Neuronal stem cell (in vitro differentiated cells): Measurements from ENCODE around the gene VAPB.

Source experiments
- DNase-seq: peaks from one replicate; pipeline ENCODE4 v3.0.0-alpha.2; 2013; ENCODE audit warnings: low spot score
- H2AFZ ChIP-seq: one replicate; pipeline ENCODE4 v1.6.1; 2013; ENCODE audit warnings: mild to moderate bottlenecking, low read length, inconsistent platforms
- H2AK5ac ChIP-seq: 2 replicates; pipeline ENCODE4 v1.6.1; 2013; ENCODE audit warnings: low read depth, mild to moderate bottlenecking, inconsistent platforms, low read length, moderate library complexity, mixed read lengths
- H2BK120ac ChIP-seq: 2 replicates; pipeline ENCODE4 v1.6.1; 2013; ENCODE audit warnings: low read depth, mild to moderate bottlenecking, inconsistent platforms, low read length, moderate library complexity, mixed read lengths
- H2BK12ac ChIP-seq: one replicate; pipeline ENCODE4 v1.6.1; 2013; ENCODE audit warnings: low read length, inconsistent platforms
- H2BK15ac ChIP-seq: 2 replicates; pipeline ENCODE4 v1.6.1; 2013; ENCODE audit warnings: mild to moderate bottlenecking, low read length, inconsistent platforms, mixed read lengths
- H2BK5ac ChIP-seq: one replicate; pipeline ENCODE4 v1.6.1; 2013; ENCODE audit warnings: inconsistent platforms, mild to moderate bottlenecking, low read length, moderate library complexity
- H3K14ac ChIP-seq: one replicate; pipeline ENCODE4 v1.6.1; 2013; ENCODE audit warnings: low read length, inconsistent platforms
- H3K18ac ChIP-seq: 2 replicates; pipeline ENCODE4 v1.6.1; 2013; ENCODE audit warnings: low read length, inconsistent platforms
- H3K23ac ChIP-seq: 2 replicates; pipeline ENCODE4 v1.6.1; 2013; ENCODE audit warnings: low read depth, mild to moderate bottlenecking, mixed read lengths, low read length, inconsistent platforms; ENCODE audit not compliant: poor library complexity
- H3K27ac ChIP-seq: replicated peaks from 3 replicates; pipeline ENCODE4 v1.5.1; 2013; ENCODE audit warnings: low read length, inconsistent platforms
- H3K27me3 ChIP-seq, 3 experiments: 2 replicates each; pipeline ENCODE4 v1.6.1; 2013; ENCODE audit warnings: low read length in 3 of 3, mild to moderate bottlenecking in 2 of 3, inconsistent platforms in 1 of 3, low read depth in 1 of 3, mixed read lengths in 1 of 3, moderate library complexity in 1 of 3; ENCODE audit not compliant: control insufficient read depth in 3 of 3, insufficient read depth in 3 of 3
- H3K36me3 ChIP-seq, 2 donors: replicated peaks in 1 of 2; 2 replicates each; pipeline ENCODE4 v1.6.1; 2013; ENCODE audit warnings: low read length in 2 of 2; ENCODE audit not compliant: control insufficient read depth in 2 of 2, insufficient read depth in 2 of 2
- H3K4ac ChIP-seq: 2 replicates; pipeline ENCODE4 v1.6.1; 2013; ENCODE audit warnings: inconsistent platforms, mild to moderate bottlenecking, low read length, moderate library complexity
- H3K4me1 ChIP-seq, 2 donors: 1 replicate in 1 of 2; 2 replicates in 1 of 2; pipeline ENCODE4 v1.6.1; 2013; ENCODE audit warnings: low read length in 2 of 2, low read depth in 1 of 2; ENCODE audit not compliant: control insufficient read depth in 2 of 2, insufficient read depth in 1 of 2
- H3K4me2 ChIP-seq: one replicate; pipeline ENCODE4 v1.6.1; 2013; ENCODE audit warnings: mild to moderate bottlenecking, low read length, inconsistent platforms; ENCODE audit not compliant: insufficient read depth, poor library complexity, severe bottlenecking
- H3K4me3 ChIP-seq, 2 donors: 2 replicates each; pipeline ENCODE4 v1.5.1; 2013; ENCODE audit warnings: low read length in 2 of 2, mild to moderate bottlenecking in 2 of 2, inconsistent platforms in 1 of 2, moderate library complexity in 1 of 2
- H3K79me1 ChIP-seq: one replicate; pipeline ENCODE4 v1.6.1; 2013; ENCODE audit warnings: low read depth, mild to moderate bottlenecking, inconsistent platforms, low read length, moderate library complexity
- H3K9ac ChIP-seq: one replicate; pipeline ENCODE4 v1.6.1; 2013; ENCODE audit warnings: mild to moderate bottlenecking, low read depth, low read length, inconsistent platforms; ENCODE audit not compliant: poor library complexity
- H3K9me3 ChIP-seq, 2 donors: replicated peaks in 1 of 2; 2 replicates each; pipeline versions ENCODE3 to v1.6.1; 2013; ENCODE audit warnings: low read length in 2 of 2, mild to moderate bottlenecking in 2 of 2, inconsistent platforms in 1 of 2, low read depth in 1 of 2, mixed read lengths in 1 of 2, moderate library complexity in 1 of 2; ENCODE audit not compliant: control insufficient read depth in 2 of 2, insufficient read depth in 1 of 2
- H4K8ac ChIP-seq: one replicate; pipeline ENCODE4 v1.6.1; 2013; ENCODE audit warnings: low read depth, mild to moderate bottlenecking, inconsistent platforms, low read length, moderate library complexity
- H4K91ac ChIP-seq: one replicate; pipeline ENCODE4 v1.6.1; 2013; ENCODE audit warnings: low read length, low read depth, mild to moderate bottlenecking, inconsistent platforms; ENCODE audit not compliant: poor library complexity
- WGBS, 2 donors: extraction: QIAGEN DNeasy Blood & Tissue Kit; methylation state at CpG; one replicate each; pipeline ENCODE4 v1.1.7; 2013; ENCODE audit warnings: missing lambda C conversion rate in 2 of 2, mixed read lengths in 1 of 2; ENCODE audit not compliant: insufficient read length in 2 of 2, insufficient replicate concordance in 1 of 2; ENCODE audit errors: extremely low coverage in 2 of 2; 5-methylcytosine and 5-hydroxymethylcytosine counted together

The VAPB gene

GRCh38 chr20:58399926-58400325 is 10.9 kb downstream of the VAPB start:
- H3K79me1 ChIP-seq = peaks cover 4% of the 10 kb centered on the region
- no peak for DNase-seq
- H3K9me3 ChIP-seq = peaks cover 0 to 5% of the 10 kb centered on the region in 2 donors

GRCh38 chr20:58401162-58401561 is 12.1 kb downstream of the VAPB start:
- H3K4me3 ChIP-seq = no peak overlapping the region
- H4K91ac ChIP-seq = no peak overlapping the region
- H3K27ac ChIP-seq = no peak overlapping the region
- no peak overlapping the region for H3K9ac ChIP-seq
- peaks cover 0 to 5% of the 10 kb centered on the region in 2 donors for H3K9me3 ChIP-seq
- H3K36me3 ChIP-seq = peaks cover 0 to 18% of the 10 kb centered on the region in 2 donors
- H4K8ac ChIP-seq = no peak overlapping the region
- H3K27me3 ChIP-seq = no peaks in the 10 kb centered on the region
- H3K14ac ChIP-seq = no peak overlapping the region
- H2BK5ac ChIP-seq = no peak overlapping the region
- DNase-seq = no peak
- no peak overlapping the region for H2BK120ac ChIP-seq
- no peak overlapping the region for H3K23ac ChIP-seq
- peaks cover 4% of the 10 kb centered on the region for H3K79me1 ChIP-seq
- no CpG with 5 or more reads among the region's 1 CpG for WGBS, 2 donors
- no peak overlapping the region for H2AK5ac ChIP-seq
- H2BK12ac ChIP-seq = no peak overlapping the region
- no peaks in the 10 kb centered on the region for H3K4me1 ChIP-seq
- no peak overlapping the region for H2AFZ ChIP-seq
- no peak overlapping the region for H3K4ac ChIP-seq
- H3K18ac ChIP-seq = no peak overlapping the region
- no peak overlapping the region for H2BK15ac ChIP-seq
- H3K4me2 ChIP-seq = no peak overlapping the region

More at GRCh38 chr20:58399926-58400325, 10.9 kb downstream of the VAPB start:
- H3K9ac ChIP-seq = no peak overlapping the region
- H2BK120ac ChIP-seq = no peak overlapping the region
- H3K4ac ChIP-seq = no peak overlapping the region
- no peak overlapping the region for H2BK12ac ChIP-seq
- no peak overlapping the region for H2BK15ac ChIP-seq
- no peak overlapping the region for H2AK5ac ChIP-seq
- H3K4me2 ChIP-seq = no peak overlapping the region
- no peak overlapping the region for H2BK5ac ChIP-seq
- H2AFZ ChIP-seq = no peak overlapping the region
- no peak overlapping the region for H3K14ac ChIP-seq
- H3K36me3 ChIP-seq = peaks cover 0 to 22% of the 10 kb centered on the region in 2 donors
- H3K27me3 ChIP-seq = no peaks in the 10 kb centered on the region
- no CpG with 5 or more reads among the region's 6 CpGs for WGBS, 2 donors
- H3K4me1 ChIP-seq = no peaks in the 10 kb centered on the region
- no peak overlapping the region for H3K27ac ChIP-seq
- H3K23ac ChIP-seq = no peak overlapping the region
- no peak overlapping the region for H3K18ac ChIP-seq
- no peak overlapping the region for H4K8ac ChIP-seq
- no peak overlapping the region for H4K91ac ChIP-seq
- H3K4me3 ChIP-seq = no peak overlapping the region

GRCh38 chr20:58402305-58402704 is 13.3 kb downstream of the VAPB start:
- H2AFZ ChIP-seq = no peak overlapping the region
- H3K9ac ChIP-seq = no peak overlapping the region
- no peak overlapping the region for H4K91ac ChIP-seq
- H2BK15ac ChIP-seq = no peak overlapping the region
- no peaks in the 10 kb centered on the region for H3K27me3 ChIP-seq
- H3K4me3 ChIP-seq = no peak overlapping the region
- no peak overlapping the region for H3K4me2 ChIP-seq
- H3K4ac ChIP-seq = no peak overlapping the region
- H3K27ac ChIP-seq = no peak overlapping the region
- H3K23ac ChIP-seq = no peak overlapping the region
- H3K9me3 ChIP-seq = peaks cover 0 to 5% of the 10 kb centered on the region in 2 donors
- H3K79me1 ChIP-seq = peaks cover 3% of the 10 kb centered on the region
- no peak overlapping the region for H3K18ac ChIP-seq
- no CpG with 5 or more reads among the region's 5 CpGs for WGBS, 2 donors
- no peaks in the 10 kb centered on the region for H3K4me1 ChIP-seq
- H2BK12ac ChIP-seq = no peak overlapping the region
- no peak overlapping the region for H3K14ac ChIP-seq
- H3K36me3 ChIP-seq = peaks cover 0 to 17% of the 10 kb centered on the region in 2 donors
- H2BK120ac ChIP-seq = no peak overlapping the region
- H2BK5ac ChIP-seq = no peak overlapping the region
- H2AK5ac ChIP-seq = no peak overlapping the region
- no peak for DNase-seq
- H4K8ac ChIP-seq = no peak overlapping the region

GRCh38 chr20:58402827-58403226 is 13.8 kb downstream of the VAPB start:
- Histone ChIP-seq H3K9me3 (peaks cover 0 to 5% of the 10 kb centered on the region in 2 donors), H4K91ac (no peak overlapping the region), H3K23ac (no peak overlapping the region), H2AK5ac (no peak overlapping the region), H2AFZ (no peak overlapping the region), H3K18ac (no peak overlapping the region), H3K27ac (no peak overlapping the region), H3K4me2 (no peak overlapping the region), H3K14ac (no peak overlapping the region), H2BK5ac (no peak overlapping the region), H3K4me1 (no peaks in the 10 kb centered on the region), H2BK12ac (no peak overlapping the region), H3K4ac (no peak overlapping the region), H3K27me3 (no peaks in the 10 kb centered on the region), H2BK15ac (no peak overlapping the region), H2BK120ac (no peak overlapping the region), H3K36me3 (peaks cover 0 to 12% of the 10 kb centered on the region in 2 donors), H4K8ac (no peak overlapping the region), H3K4me3 (no peak overlapping the region), H3K79me1 (peaks cover 3% of the 10 kb centered on the region), H3K9ac (no peak overlapping the region)
- no peak for DNase-seq
- no CpG with 5 or more reads among the region's 5 CpGs for WGBS, 2 donors
